K562 (cell line): ENCODE measurements around the gene CEP250. TPM values are rescaled to one million over a fixed set of nuclear protein-coding genes. Genes with fewer than 3 reads are reported as not detected.

Experiments used
- ATF1 ChIP-seq, 2 experiments: fragments of 450-650 bp in 1 of 2; IDR thresholded peaks; 2 replicates each; pipeline ENCODE4 v1.6.1; 2016; ENCODE audit warnings: missing compliant biosample characterization in 1 of 2, missing genetic modification characterization in 1 of 2
- BCOR ChIP-seq: fragments of 450-650 bp; IDR thresholded peaks from 2 replicates; pipeline ENCODE4 v1.6.1; 2016
- CHD1 ChIP-seq: fragments of 200-600 bp; sonication (generic); IDR thresholded peaks from one replicate; pipeline ENCODE4 v1.6.1; 2012; ENCODE audit warnings: mild to moderate bottlenecking, moderate library complexity, low read length, inconsistent platforms
- CREB3 ChIP-seq: fragments of 450-650 bp; conservative IDR thresholded peaks from 2 replicates; pipeline ENCODE4 v1.6.1; 2016; ENCODE audit warnings: missing genetic modification characterization, low read depth, mild to moderate bottlenecking, missing compliant biosample characterization, moderate library complexity
- CXXC5 ChIP-seq: fragments of 250-450 bp; sonication (Bioruptor Pico); IDR thresholded peaks from 2 replicates; pipeline ENCODE4 v1.8.0; 2022; ENCODE audit warnings: inconsistent platforms, mild to moderate bottlenecking, moderate library complexity
- DPF2 ChIP-seq: fragments of 450-650 bp; IDR thresholded peaks from 2 replicates; pipeline ENCODE4 v1.6.1; 2016
- ESRRA ChIP-seq: fragments of 450-650 bp; IDR thresholded peaks from 2 replicates; pipeline ENCODE4 v1.6.1; 2014; ENCODE audit warnings: low read depth, mild to moderate bottlenecking, moderate library complexity, borderline replicate concordance
- FOXA3 ChIP-seq, 2 experiments: fragments of 450-650 bp in 1 of 2; sonication (generic) in 1 of 2; formaldehyde crosslinking; IDR thresholded peaks in 1 of 2; conservative IDR thresholded peaks in 1 of 2; 2 replicates each; pipeline versions ENCODE4 v1.4.0 to v1.8.0; 2020 to 2022; ENCODE audit warnings: mild to moderate bottlenecking in 2 of 2, missing genetic modification reagents in 1 of 2
- FUS ChIP-seq: fragments of 200-400 bp; formaldehyde crosslinking; optimal IDR thresholded peaks from 2 replicates; pipeline ENCODE3; 2017; ENCODE audit warnings: low read depth, low read length
- GATAD2A ChIP-seq: fragments of 450-650 bp; IDR thresholded peaks from 2 replicates; pipeline ENCODE4 v1.6.1; 2017
- HMGXB4 ChIP-seq: sonication (generic); formaldehyde crosslinking; IDR thresholded peaks from 2 replicates; pipeline ENCODE4 v1.8.1; 2023; ENCODE audit warnings: mild to moderate bottlenecking, missing genetic modification reagents
- KLF13 ChIP-seq: fragments of 450-650 bp; IDR thresholded peaks from 2 replicates; pipeline ENCODE4 v1.6.1; 2016; ENCODE audit warnings: missing genetic modification characterization, low read depth, mild to moderate bottlenecking, missing compliant biosample characterization, moderate library complexity, borderline replicate concordance
- PHF8 ChIP-seq: fragments of 200-600 bp; sonication (generic); IDR thresholded peaks from 2 replicates; pipeline ENCODE4 v1.6.1; 2012; ENCODE audit warnings: mixed run types, mild to moderate bottlenecking, inconsistent platforms, low read length, moderate library complexity, borderline replicate concordance
- POLR3G ChIP-seq: IDR thresholded peaks from 2 replicates; pipeline ENCODE4 v1.6.1; 2011; ENCODE audit not compliant: insufficient read length, insufficient replicate concordance; ENCODE audit errors: extremely low read depth
- RB1 ChIP-seq: fragments of 450-650 bp; IDR thresholded peaks from 2 replicates; pipeline ENCODE4 v1.6.1; 2017; ENCODE audit warnings: low read depth, mild to moderate bottlenecking
- ZBTB17 ChIP-seq: fragments of 450-650 bp; formaldehyde crosslinking; IDR thresholded peaks from 2 replicates; pipeline ENCODE4 v1.4.0; 2020; ENCODE audit warnings: mild to moderate bottlenecking
- ZNF23 ChIP-seq: fragments of 250-450 bp; sonication (Bioruptor Pico); IDR thresholded peaks from 2 replicates; pipeline ENCODE4 v1.4.0; 2020; ENCODE audit warnings: mild to moderate bottlenecking
- polyA plus RNA-seq, 8 experiments: library from polyadenylated mRNA; depleted of rRNA in 4 of 8; stranded (reverse) in 5 of 8; unstranded in 3 of 8; fragments of >200 nt; fragmentation: Nextera tagmentation in 2 of 8; fragmentation: Illumina TruSeq in 1 of 8; extraction: Ambion mirVana in 2 of 8; extraction: Trizol in 1 of 8; gene quantifications; 2 replicates each; pipeline versions ENCODE4 v1.2.1 to v1.2.3, GENCODE V29; 2011 to 2014; ENCODE audit warnings: inconsistent platforms in 1 of 8, missing spikeins in 1 of 8
- total RNA-seq, 7 experiments: library from RNA; depleted of rRNA in 6 of 7; stranded (reverse); fragments of >200 nt in 6 of 7; fragmentation: Illumina TruSeq in 2 of 7; extraction: Trizol in 2 of 7; gene quantifications; 2 replicates each; pipeline versions ENCODE4 v1.2.1 to v1.2.3, GENCODE V29; 2011 to 2021; ENCODE audit warnings: low replicate concordance in 1 of 7
- TF ChIP-seq, protein P1 (sequence below): fragments of 250-450 bp; sonication (Bioruptor Pico); IDR thresholded peaks from 2 replicates; pipeline ENCODE4 v1.5.0; 2021
- TF ChIP-seq, protein P2 (sequence below), 2 experiments: fragments of 450-650 bp in 1 of 2; sonication (generic) in 1 of 2; formaldehyde crosslinking; conservative IDR thresholded peaks; 2 replicates each; pipeline versions ENCODE4 v1.4.0 to v1.8.1; 2020 to 2022; ENCODE audit warnings: mild to moderate bottlenecking in 1 of 2, missing genetic modification reagents in 1 of 2
- TF ChIP-seq, protein P3 (sequence below): conservative IDR thresholded peaks from 2 replicates; pipeline ENCODE4 v1.6.1; 2011; ENCODE audit warnings: low read depth, mild to moderate bottlenecking, low read length; ENCODE audit not compliant: control insufficient read depth
- TF ChIP-seq, protein P4 (sequence below): fragments of 250-450 bp; sonication (Bioruptor Pico); IDR thresholded peaks from 2 replicates; pipeline ENCODE4 v1.6.1; 2021; ENCODE audit warnings: mild to moderate bottlenecking

CEP250 gene
- total and polyA plus RNA-seq, 9 of the 15 experiments (the other 6 are each of a cell fraction or from before 2014, with no cell fraction given) = 2.5 to 41.9 (median 20.5) TPM

GRCh38 chr20:35454881-35455609, at the start of gene CEP250 (continued):
- TF ChIP-seq HMGXB4 (peak; percentile 60; the same call in 1 of the 2 replicates), BCOR (peak; percentile 50; the same call in 1 of the 2 replicates), ZNF23 (CRISPR knock-in tag) (0 out of 2 replicates have a peak, but pooled peaks have one; percentile 60), PHF8 (peak; percentile 68), CHD1 (peak; percentile 82), RB1 (peak; percentile 68; the same call in 1 of the 2 replicates), KLF13 (tag) (no peak), FOXA3 (CRISPR knock-in tag; conservative IDR thresholded peaks at IDR 0.05 in 1 of 2, IDR thresholded peaks at IDR 0.05 in 1 of 2) (peak in 1 of 2 experiments; percentile 14; a peak in 1 of 4 replicates), CXXC5 (CRISPR knock-in tag) (peak; percentile 71), POLR3G (no peak), GATAD2A (no peak), ESRRA (peak; percentile 46; the same call in 1 of the 2 replicates), ATF1 (CRISPR knock-in tag; IDR thresholded peaks at IDR 0.05) (no peak), ATF1 (tag; IDR thresholded peaks at IDR 0.05) (0 out of 2 replicates have a peak, but pooled peaks have one; percentile 3), FUS (no peak), DPF2 (no peak), CREB3 (tag) (no peak), ZBTB17 (CRISPR knock-in tag) (no peak)
- TF ChIP-seq, protein P1, sequence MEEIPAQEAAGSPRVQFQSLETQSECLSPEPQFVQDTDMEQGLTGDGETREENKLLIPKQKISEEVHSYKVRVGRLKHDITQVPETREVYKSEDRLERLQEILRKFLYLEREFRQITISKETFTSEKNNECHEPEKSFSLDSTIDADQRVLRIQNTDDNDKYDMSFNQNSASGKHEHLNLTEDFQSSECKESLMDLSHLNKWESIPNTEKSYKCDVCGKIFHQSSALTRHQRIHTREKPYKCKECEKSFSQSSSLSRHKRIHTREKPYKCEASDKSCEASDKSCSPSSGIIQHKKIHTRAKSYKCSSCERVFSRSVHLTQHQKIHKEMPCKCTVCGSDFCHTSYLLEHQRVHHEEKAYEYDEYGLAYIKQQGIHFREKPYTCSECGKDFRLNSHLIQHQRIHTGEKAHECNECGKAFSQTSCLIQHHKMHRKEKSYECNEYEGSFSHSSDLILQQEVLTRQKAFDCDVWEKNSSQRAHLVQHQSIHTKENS (CRISPR knock-in tag) = no peak
- TF ChIP-seq, protein P2, sequence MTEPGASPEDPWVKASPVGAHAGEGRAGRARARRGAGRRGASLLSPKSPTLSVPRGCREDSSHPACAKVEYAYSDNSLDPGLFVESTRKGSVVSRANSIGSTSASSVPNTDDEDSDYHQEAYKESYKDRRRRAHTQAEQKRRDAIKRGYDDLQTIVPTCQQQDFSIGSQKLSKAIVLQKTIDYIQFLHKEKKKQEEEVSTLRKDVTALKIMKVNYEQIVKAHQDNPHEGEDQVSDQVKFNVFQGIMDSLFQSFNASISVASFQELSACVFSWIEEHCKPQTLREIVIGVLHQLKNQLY (CRISPR knock-in tag; conservative IDR thresholded peaks at IDR 0.05) = no peak
- TF ChIP-seq, protein P3, sequence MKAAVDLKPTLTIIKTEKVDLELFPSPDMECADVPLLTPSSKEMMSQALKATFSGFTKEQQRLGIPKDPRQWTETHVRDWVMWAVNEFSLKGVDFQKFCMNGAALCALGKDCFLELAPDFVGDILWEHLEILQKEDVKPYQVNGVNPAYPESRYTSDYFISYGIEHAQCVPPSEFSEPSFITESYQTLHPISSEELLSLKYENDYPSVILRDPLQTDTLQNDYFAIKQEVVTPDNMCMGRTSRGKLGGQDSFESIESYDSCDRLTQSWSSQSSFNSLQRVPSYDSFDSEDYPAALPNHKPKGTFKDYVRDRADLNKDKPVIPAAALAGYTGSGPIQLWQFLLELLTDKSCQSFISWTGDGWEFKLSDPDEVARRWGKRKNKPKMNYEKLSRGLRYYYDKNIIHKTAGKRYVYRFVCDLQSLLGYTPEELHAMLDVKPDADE = 0 out of 2 replicates have a peak, but pooled peaks have one; percentile 47
- TF ChIP-seq, protein P4, sequence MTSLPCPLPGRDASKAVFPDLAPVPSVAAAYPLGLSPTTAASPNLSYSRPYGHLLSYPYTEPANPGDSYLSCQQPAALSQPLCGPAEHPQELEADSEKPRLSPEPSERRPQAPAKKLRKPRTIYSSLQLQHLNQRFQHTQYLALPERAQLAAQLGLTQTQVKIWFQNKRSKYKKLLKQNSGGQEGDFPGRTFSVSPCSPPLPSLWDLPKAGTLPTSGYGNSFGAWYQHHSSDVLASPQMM (CRISPR knock-in tag) = no peak
